H1 (cell line): Measurements from ENCODE around the gene GRIK4. TPM values are rescaled to one million over a fixed set of nuclear protein-coding genes. Genes with fewer than 3 reads are reported as not detected.
A peak's percentile ranks its signal among the peaks of the same experiment; 100 is the strongest.

Experiments used
- CTCF ChIA-PET: fragments of 300-600 bp; sonication (Branson Sonifier 250); formaldehyde crosslinking; loops from one replicate; lab custom pipeline; 2021; ENCODE audit not compliant: partially characterized antibody; lab: Charles Lee
- POLR2A ChIA-PET: fragments of 300-600 bp; sonication (Branson Sonifier 250); formaldehyde crosslinking; loops from one replicate; lab custom pipeline; 2021; ENCODE audit warnings: inconsistent platforms; ENCODE audit not compliant: partially characterized antibody; lab: Charles Lee
- DNase-seq, 2 experiments: peaks; one replicate each; pipeline versions ENCODE4 v3.0.0 to v3.0.0-alpha.2; 2010 to 2022; ENCODE audit warnings: low spot score in 2 of 2, low read depth in 1 of 2, mixed read lengths in 1 of 2
- FAIRE-seq: peaks from 2 replicates; lab custom pipeline; 2011; peaks lifted over from hg19 to GRCh38; lab: Jason Lieb, UNC
- H2AFZ ChIP-seq: 2 replicates; pipeline ENCODE4 v1.8.1; 2012; ENCODE audit warnings: low read length, inconsistent platforms
- H2AK5ac ChIP-seq: 2 replicates; pipeline ENCODE4 v1.6.1; 2013; ENCODE audit warnings: low read depth, low read length
- H2BK120ac ChIP-seq: replicated peaks from 2 replicates; pipeline ENCODE3; 2013; ENCODE audit warnings: low read depth, low read length, inconsistent platforms
- H2BK12ac ChIP-seq: 2 replicates; pipeline ENCODE4 v1.6.1; 2013; ENCODE audit warnings: low read depth, low read length
- H2BK15ac ChIP-seq: 2 replicates; pipeline ENCODE4 v1.6.1; 2013; ENCODE audit warnings: low read length
- H2BK20ac ChIP-seq: 2 replicates; pipeline ENCODE4 v1.6.1; 2013; ENCODE audit warnings: low read length
- H2BK5ac ChIP-seq: 2 replicates; pipeline ENCODE4 v1.6.1; 2013; ENCODE audit warnings: low read depth, low read length
- H3K14ac ChIP-seq: 2 replicates; pipeline ENCODE4 v1.6.1; 2013; ENCODE audit warnings: inconsistent platforms; ENCODE audit not compliant: insufficient read length
- H3K18ac ChIP-seq: 2 replicates; pipeline ENCODE4 v1.6.1; 2013; ENCODE audit warnings: low read length; ENCODE audit errors: extremely low read depth
- H3K23ac ChIP-seq: 2 replicates; pipeline ENCODE4 v1.6.1; 2013; ENCODE audit warnings: inconsistent platforms; ENCODE audit not compliant: insufficient read length
- H3K23me2 ChIP-seq: 2 replicates; pipeline ENCODE4 v1.6.1; 2013; ENCODE audit warnings: low read depth, low read length
- H3K27ac ChIP-seq: 2 replicates; pipeline ENCODE4 v1.6.1; 2011; ENCODE audit warnings: low read depth, low read length, inconsistent platforms
- H3K27me3 ChIP-seq, 4 experiments: replicated peaks in 1 of 4; 1 replicate in 1 of 4; 2 replicates in 3 of 4; pipeline versions ENCODE4 v1.6.1 to v1.8.1; 2011 to 2013; ENCODE audit warnings: low read length in 3 of 4, mild to moderate bottlenecking in 3 of 4, inconsistent platforms in 2 of 4, mixed read lengths in 2 of 4, moderate library complexity in 1 of 4; ENCODE audit not compliant: control insufficient read depth in 3 of 4, insufficient read depth in 3 of 4; ENCODE audit errors: extremely low read depth in 1 of 4
- H3K36me3 ChIP-seq, 4 experiments: 2 replicates each; pipeline versions ENCODE4 v1.6.1 to v1.8.1; 2011 to 2013; ENCODE audit warnings: mild to moderate bottlenecking in 4 of 4, low read length in 3 of 4, moderate library complexity in 2 of 4, control low read depth in 1 of 4, inconsistent platforms in 1 of 4; ENCODE audit not compliant: insufficient read depth in 4 of 4, control insufficient read depth in 2 of 4
- H3K4ac ChIP-seq: replicated peaks from 2 replicates; pipeline ENCODE3; 2013; ENCODE audit warnings: low read length, low read depth, mixed read lengths, inconsistent platforms; ENCODE audit not compliant: insufficient read length
- H3K4me1 ChIP-seq, 4 experiments: replicated peaks in 1 of 4; 1 replicate in 1 of 4; 2 replicates in 3 of 4; pipeline versions ENCODE4 v1.6.1 to v1.8.1; 2011 to 2013; ENCODE audit warnings: low read length in 3 of 4, inconsistent platforms in 2 of 4, mixed read lengths in 1 of 4; ENCODE audit not compliant: insufficient read depth in 4 of 4, control insufficient read depth in 3 of 4
- H3K4me2 ChIP-seq, 2 experiments: 2 replicates each; pipeline versions ENCODE4 v1.6.1 to v1.8.1; 2011 to 2013; ENCODE audit warnings: low read depth in 2 of 2, low read length in 2 of 2, control low read depth in 1 of 2, inconsistent platforms in 1 of 2, mild to moderate bottlenecking in 1 of 2; ENCODE audit not compliant: insufficient read depth in 1 of 2
- H3K4me3 ChIP-seq, 4 experiments: fragments of 200-600, 300-600 bp in 1 of 4; sonication (generic), shearing (Covaris generic), sonication (Bioruptor Twin) in 1 of 4; 2 replicates each; pipeline versions ENCODE4 v1.5.1 to v1.8.1; 2011 to 2016; ENCODE audit warnings: low read length in 4 of 4, low read depth in 3 of 4, control low read depth in 2 of 4, inconsistent platforms in 2 of 4, mild to moderate bottlenecking in 2 of 4, mixed read lengths in 1 of 4, moderate library complexity in 1 of 4; ENCODE audit not compliant: insufficient read depth in 2 of 4; ENCODE audit errors: extremely low read depth in 1 of 4
- H3K56ac ChIP-seq: replicated peaks from 2 replicates; pipeline ENCODE3; 2013; ENCODE audit warnings: low read depth, mild to moderate bottlenecking, mixed read lengths, low read length, inconsistent platforms; ENCODE audit not compliant: insufficient read length
- H3K79me1 ChIP-seq: 2 replicates; pipeline ENCODE4 v1.6.1; 2013; ENCODE audit warnings: low read depth, low read length, control low read depth
- H3K79me2 ChIP-seq, 2 experiments: 2 replicates each; pipeline versions ENCODE4 v1.6.1 to v1.8.1; 2012 to 2013; ENCODE audit warnings: low read length in 2 of 2, mild to moderate bottlenecking in 2 of 2, inconsistent platforms in 1 of 2; ENCODE audit not compliant: insufficient read depth in 2 of 2, control insufficient read depth in 1 of 2
- H3K9ac ChIP-seq, 4 experiments: replicated peaks in 1 of 4; 1 replicate in 1 of 4; 2 replicates in 3 of 4; pipeline versions ENCODE4 v1.6.1 to v1.8.1; 2011 to 2013; ENCODE audit warnings: low read depth in 3 of 4, low read length in 3 of 4, control low read depth in 2 of 4, mild to moderate bottlenecking in 2 of 4, moderate library complexity in 2 of 4, inconsistent platforms in 1 of 4; ENCODE audit errors: extremely low read depth in 1 of 4
- H3K9me3 ChIP-seq, 2 experiments: 2 replicates each; pipeline versions ENCODE4 v1.6.1 to v1.8.1; 2012 to 2013; ENCODE audit warnings: mild to moderate bottlenecking in 2 of 2, moderate library complexity in 2 of 2, control low read depth in 1 of 2, inconsistent platforms in 1 of 2, low read depth in 1 of 2, low read length in 1 of 2, mixed read lengths in 1 of 2; ENCODE audit not compliant: insufficient read depth in 2 of 2
- H4K20me1 ChIP-seq, 2 experiments: replicated peaks in 1 of 2; 2 replicates each; pipeline versions ENCODE3 to v1.8.1; 2011 to 2013; ENCODE audit warnings: inconsistent platforms in 2 of 2, low read length in 2 of 2, mild to moderate bottlenecking in 1 of 2; ENCODE audit not compliant: insufficient read depth in 2 of 2, control insufficient read depth in 1 of 2
- H4K5ac ChIP-seq: 2 replicates; pipeline ENCODE4 v1.6.1; 2013; ENCODE audit warnings: low read length, low read depth, mixed read lengths, inconsistent platforms; ENCODE audit not compliant: insufficient read length
- H4K8ac ChIP-seq: 2 replicates; pipeline ENCODE4 v1.8.0; 2013; ENCODE audit warnings: mild to moderate bottlenecking, moderate library complexity, low read length, inconsistent platforms; ENCODE audit not compliant: insufficient read depth; ENCODE audit errors: extremely low read depth
- H4K91ac ChIP-seq: replicated peaks from 2 replicates; pipeline ENCODE3; 2013; ENCODE audit warnings: low read length, mixed read lengths, inconsistent platforms; ENCODE audit not compliant: insufficient read length
- ATF2 ChIP-seq: IDR thresholded peaks from 2 replicates; pipeline ENCODE4 v1.6.1; 2012; ENCODE audit warnings: low read length, inconsistent platforms
- CTCF ChIP-seq, 3 experiments: IDR thresholded peaks; 1 replicate in 2 of 3; 2 replicates in 1 of 3; pipeline versions ENCODE4 v1.5.1 to v1.6.1; 2011; ENCODE audit warnings: low read length in 3 of 3, mild to moderate bottlenecking in 3 of 3, inconsistent platforms in 2 of 3, low read depth in 1 of 3, moderate library complexity in 1 of 3; ENCODE audit not compliant: insufficient read depth in 1 of 3; ENCODE audit errors: control extremely low read depth in 1 of 3
- EZH2 ChIP-seq: fragments of 200-600 bp; sonication (generic); IDR thresholded peaks from 2 replicates; pipeline ENCODE4 v1.7.1; 2012; ENCODE audit warnings: low read depth, mild to moderate bottlenecking, moderate library complexity, low read length, inconsistent platforms; ENCODE audit not compliant: severe bottlenecking
- WGBS, 2 experiments: shearing (Covaris generic) in 1 of 2; methylation state at CpG; one replicate each; pipeline versions ENCODE4 v1.1.6 to v1.1.7; 2013 to 2015; ENCODE audit warnings: low lambda C conversion rate in 2 of 2, mixed read lengths in 2 of 2, inconsistent platforms in 1 of 2, low coverage in 1 of 2, missing lambda C conversion rate in 1 of 2; ENCODE audit not compliant: insufficient replicate concordance in 2 of 2, insufficient coverage in 1 of 2, insufficient read length in 1 of 2; ENCODE audit errors: extremely low coverage in 1 of 2, missing lambda C conversion rate in 1 of 2; 5-methylcytosine and 5-hydroxymethylcytosine counted together
- polyA plus RNA-seq, 7 experiments: library from polyadenylated mRNA; depleted of rRNA in 3 of 7; stranded (reverse) in 5 of 7; unstranded in 2 of 7; fragments of >200 nt in 5 of 7; fragments of 200-250 nt in 2 of 7; gene quantifications; 1 replicate in 5 of 7; 2 replicates in 1 of 7; 4 replicates in 1 of 7; pipeline versions ENCODE4 v1.2.1 to v1.2.3, GENCODE V29; 2011 to 2013; ENCODE audit warnings: missing spikeins in 2 of 7, mixed read lengths in 2 of 7
- total RNA-seq: library from RNA; stranded (reverse); fragmentation: NEBNext Ultra II Directional; extraction: Animal tissue kit (Norgen Biotek cat#: 25700); gene quantifications from 2 replicates; pipeline ENCODE4 v1.2.1, GENCODE V29; 2021

The GRIK4 gene
- total and polyA plus RNA-seq, 2 of the 8 experiments (the other 6 are each of a cell fraction or from before 2014, with no cell fraction given), result 1.2 to 2.9 TPM

GRCh38 chr11:120512739-120513435, 1.3 kb downstream of the GRIK4 start:
- Histone ChIP-seq H3K4me2 (peak overlapping the region; percentile 30 to 69; a peak in 2 of 4 replicates), H3K36me3 (no peaks in the 10 kb centered on the region), H2AFZ (no peak overlapping the region), H2BK15ac (peak overlapping the region; percentile 88; the same call in 1 of the 2 replicates), H2BK20ac (no peak overlapping the region), H4K5ac (no peak overlapping the region), H3K4me3 (no peak overlapping the region), H3K27me3 (peaks cover 0 to 22% (median 12%) of the 10 kb centered on the region in 4 experiments; a peak in 5 of 7 replicates), H4K20me1 (peaks cover 0 to 4% of the 10 kb centered on the region in 2 experiments), H2BK5ac (no peak overlapping the region), H3K79me1 (no peaks in the 10 kb centered on the region), H3K4ac (no peak overlapping the region), H3K23me2 (peaks cover 5% of the 10 kb centered on the region; the same call in 1 of the 2 replicates), H3K79me2 (no peaks in the 10 kb centered on the region), H3K27ac (no peak overlapping the region), H3K18ac (no peak overlapping the region), H2BK120ac (no peak overlapping the region), H3K4me1 (peaks cover 0 to 17% (median 8%) of the 10 kb centered on the region in 4 experiments; a peak in 5 of 7 replicates), H3K14ac (no peak overlapping the region), H3K9me3 (no peaks in the 10 kb centered on the region), H4K91ac (no peak overlapping the region), H3K23ac (no peak overlapping the region), H3K56ac (no peak overlapping the region), H3K9ac (no peak overlapping the region), H2BK12ac (0 out of 2 replicates have a peak overlapping the region, but pooled peaks have one; percentile 50), H2AK5ac (no peak overlapping the region), H4K8ac (0 out of 2 replicates have a peak overlapping the region, but pooled peaks have one; percentile 30)
- no peak for FAIRE-seq
- TF ChIP-seq CTCF (IDR thresholded peaks at IDR 0.05; ENCODE audit: control extremely low read depth in 1 of 3, insufficient read depth in 1 of 3, low read depth in 1 of 3, low read length in 3 of 3), result peak; percentile 4 to 22 (median 17); a peak in 3 of 4 replicates
- peak; percentile 39 for TF ChIP-seq EZH2
- TF ChIP-seq ATF2, result no peak
- CTCF ChIA-PET, result interaction anchor here (0.8 to 4.5 kb wide), 17 partner anchors 8 to 433 kb away, joined by 3 to 30 read pairs (median 4); no protein-coding TSS in a partner anchor
- 77% methylated on average over 22 of the region's 22 CpGs; no CpG with 5 or more reads in 1 of the 2 experiments for WGBS, 2 experiments
- POLR2A ChIA-PET, result no interaction called here
- DNase-seq, result no peak
